ENCODE measurements around the gene FAR2.

Gene FAR2

DNA sequence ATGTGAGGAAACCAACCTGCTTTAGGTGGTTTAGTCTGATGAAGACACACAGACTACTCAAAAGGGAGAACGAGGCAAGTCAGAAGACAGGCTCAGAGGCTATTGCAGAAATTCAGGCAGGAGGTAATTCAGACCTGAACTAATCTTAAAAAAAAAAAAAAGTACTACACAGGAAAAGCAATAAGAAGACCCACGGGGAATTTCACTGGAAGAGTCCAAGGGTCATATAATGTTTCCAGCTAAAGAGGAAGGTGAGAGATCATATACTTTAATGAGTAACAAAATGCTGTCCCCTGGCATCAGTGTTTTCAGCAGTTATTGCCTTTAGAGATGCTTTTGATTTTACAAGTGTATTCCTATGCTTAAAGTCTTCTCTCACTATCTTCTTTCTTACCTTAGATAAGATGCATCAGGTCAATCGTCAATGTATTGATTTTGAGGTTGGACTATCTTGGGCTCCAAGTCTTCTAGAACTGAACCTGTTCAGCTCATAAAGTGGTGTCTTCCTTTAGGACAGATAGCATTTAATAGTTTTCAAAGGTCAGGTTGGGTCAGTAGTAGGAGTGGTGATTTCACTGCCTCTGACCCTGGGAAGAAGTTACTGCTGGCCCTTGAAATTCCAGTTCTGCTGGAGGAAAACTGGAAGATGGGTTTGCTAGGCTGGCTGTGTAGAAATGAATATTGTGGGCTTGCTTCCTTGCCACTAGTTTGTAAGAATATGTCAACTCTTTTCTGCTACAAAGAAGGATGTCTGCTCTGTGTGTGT is 60.0 kb downstream of the FAR2 start:
- no peak for DNase-seq

DNA sequence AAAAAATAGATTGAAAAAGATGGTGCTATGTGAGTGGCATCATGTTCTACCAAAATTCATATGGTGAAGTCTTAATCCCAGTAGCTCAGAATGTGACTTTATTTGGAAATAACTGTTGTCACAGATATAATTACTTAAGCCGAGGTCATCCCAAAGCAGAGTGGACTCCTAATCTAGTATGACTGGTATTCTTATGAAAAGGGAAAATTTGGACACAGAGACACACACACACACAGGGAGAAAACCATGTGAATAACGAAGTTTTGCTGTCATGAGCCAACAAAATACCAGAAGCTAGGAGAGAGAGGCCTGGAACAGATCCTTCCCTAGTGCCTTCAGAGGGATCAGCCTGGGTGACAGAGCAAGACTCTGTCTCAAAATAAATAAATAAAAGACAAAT is 62.6 kb downstream of the FAR2 start:
- DNase-seq, result no peak

- DNase-seq, result no peak
Observed at GRCh38 chr12:29212682-29213403, 63.8 kb downstream of the FAR2 start.

GRCh38 chr12:29216266-29216665 is 67.2 kb downstream of the FAR2 start:
- DNase-seq, result no peak

DNA sequence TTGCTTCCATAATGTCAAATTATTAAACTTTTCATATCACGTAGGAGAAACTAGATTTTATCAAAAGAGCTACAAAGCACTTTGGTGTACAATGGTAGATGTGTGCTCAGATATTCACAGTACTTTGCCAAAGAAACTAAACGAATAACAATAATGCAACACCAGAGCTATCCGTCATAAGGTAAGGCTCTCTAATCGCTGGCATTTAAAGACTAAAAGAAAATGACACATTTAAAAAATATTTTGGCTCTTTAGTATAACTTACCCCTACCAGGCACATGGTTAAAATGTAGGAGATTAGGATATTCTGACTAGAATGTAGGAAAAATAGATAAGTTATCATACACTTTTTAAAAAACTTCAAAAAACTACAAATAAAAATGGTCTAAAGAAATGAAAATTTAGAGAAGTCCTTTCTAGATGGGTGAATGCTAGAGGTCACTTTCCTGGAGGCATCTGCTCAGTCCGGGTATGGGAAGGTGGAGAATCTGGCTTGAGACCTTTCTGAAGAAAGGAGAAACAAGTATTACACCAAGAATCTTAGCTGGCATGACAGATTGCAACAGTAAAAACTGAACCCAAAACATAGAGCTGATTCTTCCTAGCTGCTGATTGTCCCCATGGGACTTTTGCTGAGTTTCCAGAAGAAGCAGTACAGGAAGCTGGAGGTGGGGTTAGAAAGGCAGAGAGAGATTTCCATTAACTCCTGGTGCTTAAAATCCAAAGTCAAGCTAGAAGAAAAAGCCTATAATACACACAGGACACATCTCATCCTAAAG is 67.9 kb downstream of the FAR2 start:
- no peak for DNase-seq

DNA sequence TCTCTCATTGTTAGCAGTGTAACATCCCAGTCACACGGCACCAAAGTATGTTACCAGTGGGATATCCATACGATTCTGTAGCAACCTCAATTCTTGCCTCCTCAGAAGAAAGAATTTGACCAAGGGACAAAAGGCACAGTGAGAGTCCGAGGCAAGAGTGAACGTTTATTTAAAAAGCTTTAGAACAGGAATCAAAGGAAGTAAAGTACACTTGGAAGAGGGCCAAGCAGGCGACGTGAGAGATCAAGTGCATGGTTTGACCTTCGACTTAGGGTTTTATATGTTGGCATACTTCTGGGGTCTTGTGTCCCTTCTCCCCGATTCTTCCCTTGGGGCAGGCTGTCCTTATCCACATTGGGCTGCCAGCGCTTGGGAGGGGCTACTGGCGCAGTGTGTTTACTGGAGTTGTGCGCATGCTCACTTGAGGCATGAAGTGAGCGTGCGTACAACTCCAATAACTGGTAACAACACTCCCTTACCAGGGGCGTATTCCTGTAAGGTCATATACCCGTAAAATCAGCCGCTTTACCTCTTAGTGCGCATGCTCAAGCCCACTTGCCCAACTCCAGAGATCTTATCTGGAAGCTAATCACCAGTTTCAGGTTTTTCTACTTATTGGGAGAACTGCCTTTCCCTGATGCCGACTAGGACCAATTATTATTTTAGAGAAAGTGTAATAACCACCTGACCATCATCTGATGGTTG is 71.7 kb downstream of the FAR2 start:
- DNase-seq, result no peak

GRCh38 chr12:29222200-29222599 is 73.1 kb downstream of the FAR2 start:
- no peak for DNase-seq

DNA sequence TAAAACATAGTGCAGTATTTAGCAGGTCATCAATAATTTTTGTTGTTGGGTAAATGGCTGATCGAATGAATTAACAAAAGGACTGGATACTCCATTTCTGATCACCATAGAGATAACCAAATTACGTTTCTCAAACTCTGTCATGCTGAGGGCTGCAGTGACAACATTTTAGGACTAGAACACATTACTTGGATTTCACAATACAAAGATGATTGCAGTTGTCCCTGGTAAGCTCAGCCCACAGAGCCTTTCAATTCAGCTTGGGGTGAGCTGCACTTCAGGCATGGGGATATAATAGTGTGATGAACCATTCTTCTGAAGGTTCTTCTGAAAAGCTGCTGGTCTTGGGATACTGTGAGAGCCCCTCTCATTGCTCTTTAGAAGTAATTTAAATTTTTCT is 74.3 kb downstream of the FAR2 start:
- DNase-seq, result no peak

GRCh38 chr12:29223956-29224543 is 75.0 kb downstream of the FAR2 start:
- no peak for DNase-seq

DNA sequence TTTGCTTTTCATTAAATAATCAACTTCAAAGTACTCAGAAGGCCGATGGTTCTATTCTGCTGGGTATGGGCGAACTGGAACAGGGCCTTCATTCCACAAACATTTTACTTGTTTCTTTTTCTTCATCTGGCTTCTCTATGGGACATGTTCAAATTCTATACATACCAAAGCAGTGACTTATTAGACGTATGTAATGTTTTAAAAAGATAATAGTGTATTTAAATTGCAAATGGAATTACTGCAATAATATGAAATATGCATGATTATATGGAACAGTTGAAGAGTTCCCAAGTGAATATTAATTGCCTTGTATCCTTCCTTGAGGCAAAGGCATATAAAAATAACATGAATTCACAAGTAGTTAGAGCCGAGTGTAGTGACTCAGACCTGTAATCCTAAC is 75.5 kb downstream of the FAR2 start:
- no peak for DNase-seq

GRCh38 chr12:29225834-29226233 is 76.8 kb downstream of the FAR2 start:
- no peak for DNase-seq

- no peak for DNase-seq
Observed at GRCh38 chr12:29226616-29227015, 77.5 kb downstream of the FAR2 start.

GRCh38 chr12:29228474-29229157 is 79.5 kb downstream of the FAR2 start:
- no peak for DNase-seq

DNA sequence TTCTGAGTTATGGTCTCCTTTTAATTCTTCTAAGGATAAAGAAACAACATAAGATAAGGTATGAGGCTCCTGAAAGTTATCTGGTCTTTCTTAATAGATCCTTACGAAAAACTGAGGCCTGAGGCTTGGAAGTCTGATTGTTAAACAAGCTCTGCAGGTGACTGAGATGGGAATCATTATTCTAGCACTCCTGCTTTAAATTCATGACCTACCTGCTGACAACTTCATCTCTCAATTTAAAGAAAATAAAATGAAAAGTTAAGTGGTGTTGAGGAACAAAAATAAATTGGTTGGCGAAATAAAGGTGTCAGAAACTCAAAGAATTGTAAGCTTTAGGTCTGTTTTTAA is 80.1 kb downstream of the FAR2 start:
- no peak for DNase-seq

- DNase-seq, result no peak
Observed at GRCh38 chr12:29229937-29230336, 80.9 kb downstream of the FAR2 start.

GRCh38 chr12:29230800-29231560 is 81.9 kb downstream of the FAR2 start:
- DNase-seq, result no peak

GRCh38 chr12:29232086-29232485 is 83.0 kb downstream of the FAR2 start:
- DNase-seq, result no peak

GRCh38 chr12:29234552-29234951 is 85.5 kb downstream of the FAR2 start:
- DNase-seq, result no peak

GRCh38 chr12:29234965-29235626 is 86.0 kb downstream of the FAR2 start:
- DNase-seq, result no peak

- DNase-seq, result no peak
Observed at GRCh38 chr12:29238822-29239291, 89.8 kb downstream of the FAR2 start.

DNA sequence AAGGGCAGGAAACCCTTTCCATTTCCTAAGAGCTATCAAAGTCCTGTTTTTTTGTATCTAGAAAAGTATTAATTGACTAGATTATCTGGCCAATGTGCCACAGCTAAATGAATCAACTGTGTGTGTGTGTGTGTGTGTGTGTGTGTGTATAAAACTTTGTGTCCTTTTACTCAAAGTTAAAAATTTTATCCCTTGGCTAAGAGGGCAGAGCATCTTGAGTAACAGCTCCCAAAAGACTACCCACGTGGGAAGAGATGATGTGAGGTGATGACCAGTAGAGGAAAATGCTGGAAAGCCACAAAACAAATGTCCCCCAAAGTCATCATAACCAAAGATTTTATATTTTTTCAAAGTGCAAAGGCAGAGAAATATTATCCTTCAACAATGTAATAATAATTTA is 90.3 kb downstream of the FAR2 start:
- no peak for DNase-seq

Data from DMS153 (cell line).